Thyroid gland (tissue), 4 donors: ENCODE measurements around the gene CACHD1. TPM values are rescaled to one million over a fixed set of nuclear protein-coding genes. Genes with fewer than 3 reads are reported as not detected.

ENCODE experiments used
- DNase-seq, 2 donors: peaks; one replicate each; pipeline ENCODE4 v3.0.0-alpha.2; 2019
- H3K27ac ChIP-seq, 3 donors: fragments of 200-600 bp; sonication (generic); 1 replicate in 2 of 3; 2 replicates in 1 of 3; pipeline ENCODE4 v1.5.1; 2016 to 2019; ENCODE audit warnings: mild to moderate bottlenecking in 1 of 3, moderate library complexity in 1 of 3
- H3K27me3 ChIP-seq: fragments of 200-600 bp; sonication (generic); one replicate; pipeline ENCODE4 v1.5.1; 2019
- H3K36me3 ChIP-seq, 2 donors: fragments of 200-600 bp; sonication (generic); one replicate each; pipeline ENCODE4 v1.5.1; 2016 to 2019
- H3K4me1 ChIP-seq, 2 donors: fragments of 200-600 bp; sonication (generic); one replicate each; pipeline ENCODE4 v1.5.1; 2017 to 2019
- H3K4me3 ChIP-seq, 3 donors: fragments of 200-600 bp; sonication (generic); replicated peaks in 1 of 3; 1 replicate in 2 of 3; 2 replicates in 1 of 3; pipeline ENCODE4 v1.5.1; 2016; ENCODE audit warnings: mild to moderate bottlenecking in 1 of 3
- H3K9me3 ChIP-seq: fragments of 200-600 bp; sonication (generic); one replicate; pipeline ENCODE4 v1.5.1; 2017
- CTCF ChIP-seq, 6 experiments: fragments of 200-600 bp in 3 of 6; fragments of 450-650 bp in 3 of 6; sonication (generic) in 3 of 6; IDR thresholded peaks; one replicate each; pipeline ENCODE4 v1.5.1; 2016 to 2019; ENCODE audit warnings: antibody characterized with exemption in 6 of 6, mild to moderate bottlenecking in 2 of 6, inconsistent platforms in 1 of 6, moderate library complexity in 1 of 6
- POLR2A ChIP-seq, 2 donors: fragments of 450-650 bp; IDR thresholded peaks; one replicate each; pipeline ENCODE4 v1.6.1; 2017; ENCODE audit warnings: antibody characterized with exemption in 2 of 2, mild to moderate bottlenecking in 2 of 2, moderate library complexity in 1 of 2
- WGBS, 2 donors: methylation state at CpG; one replicate each; pipeline ENCODE4 v1.1.5; 2017; 5-methylcytosine and 5-hydroxymethylcytosine counted together
- intact Hi-C: fragments of 100-400 bp; cut with DNase I; formaldehyde crosslinking; loops from one replicate; pipeline ENCODE4 v1.15.1; 2023
- total RNA-seq, 4 donors: library from RNA; depleted of rRNA; stranded (reverse); fragments of >200 nt; gene quantifications; one replicate each; pipeline ENCODE4 v1.2.3, GENCODE V29; 2016

Gene CACHD1
- total RNA-seq, 4 donors from 2014 or later, result 12.9 to 25.1 (median 17.0) TPM

GRCh38 chr1:64631346-64632034, 161.6 kb downstream of the CACHD1 start:
- WGBS, 2 donors, result 73 to 87% methylated on average over 3 of the region's 3 CpGs
- intact Hi-C loops, result no loop called here
- no peaks in the 10 kb centered on the region for H3K27me3 ChIP-seq
- no peak for DNase-seq
- TF ChIP-seq CTCF (IDR thresholded peaks at IDR 0.05), result no peak
- no peak overlapping the region for H3K27ac ChIP-seq
- no peaks in the 10 kb centered on the region for H3K9me3 ChIP-seq
- no peak overlapping the region for H3K4me3 ChIP-seq
- H3K36me3 ChIP-seq, result no peaks in the 10 kb centered on the region
- no peaks in the 10 kb centered on the region for H3K4me1 ChIP-seq

GRCh38 chr1:64632936-64633335, 163.0 kb downstream of the CACHD1 start:
- intact Hi-C loops, result no loop called here
- H3K9me3 ChIP-seq, result no peaks in the 10 kb centered on the region
- WGBS, 2 donors, result 94 to 97% methylated on average over 6 of the region's 6 CpGs
- DNase-seq, result no peak
- H3K4me1 ChIP-seq, result peaks cover 7 to 10% of the 10 kb centered on the region in 2 donors
- TF ChIP-seq POLR2A (IDR thresholded peaks at IDR 0.05) (no peak), CTCF (IDR thresholded peaks at IDR 0.05) (no peak)
- H3K36me3 ChIP-seq, result no peaks in the 10 kb centered on the region
- no peak overlapping the region for H3K4me3 ChIP-seq
- no peak overlapping the region for H3K27ac ChIP-seq
- no peaks in the 10 kb centered on the region for H3K27me3 ChIP-seq

- TF ChIP-seq CTCF (IDR thresholded peaks at IDR 0.05) (no peak), POLR2A (IDR thresholded peaks at IDR 0.05) (no peak)
- H3K9me3 ChIP-seq, result no peaks in the 10 kb centered on the region
- H3K4me1 ChIP-seq, result peaks cover 0 to 3% of the 10 kb centered on the region in 2 donors
- 92 to 94% methylated on average over 3 of the region's 3 CpGs for WGBS, 2 donors
- DNase-seq, result no peak
- peaks cover 6 to 9% of the 10 kb centered on the region in 2 donors for H3K36me3 ChIP-seq
- intact Hi-C loops, result no loop called here
- H3K27me3 ChIP-seq, result no peaks in the 10 kb centered on the region
- H3K27ac ChIP-seq, result no peak overlapping the region
- no peak overlapping the region for H3K4me3 ChIP-seq
Measured at GRCh38 chr1:64645735-64646134, 175.8 kb downstream of the CACHD1 start.

DNA sequence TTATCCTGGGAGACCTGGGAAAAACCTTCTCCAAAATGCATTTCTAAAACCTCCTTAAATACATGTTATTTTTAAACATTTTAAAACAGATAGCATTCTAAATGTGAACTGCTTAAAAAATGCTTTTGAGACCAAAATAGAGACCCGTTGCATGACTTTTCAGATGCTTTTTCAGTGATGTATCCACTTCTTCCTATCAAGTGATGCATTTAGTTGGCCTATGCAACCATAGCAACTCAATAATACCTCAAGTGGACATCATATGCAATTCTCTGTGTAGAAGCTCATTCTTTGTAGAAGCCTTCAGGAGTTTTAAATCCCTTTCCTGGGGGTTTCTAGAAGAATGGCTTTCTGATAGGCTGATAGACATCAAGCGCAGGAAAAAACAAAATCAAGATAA, 180.5 kb downstream of the CACHD1 start:
- intact Hi-C loops, result loop anchor here (10.0 kb wide), 1 partner anchor 186 kb away; no protein-coding TSS in a partner anchor
- Histone ChIP-seq H3K9me3 (no peaks in the 10 kb centered on the region), H3K4me3 (no peak overlapping the region), H3K4me1 (no peaks in the 10 kb centered on the region), H3K36me3 (peaks cover 0 to 4% of the 10 kb centered on the region in 2 donors), H3K27me3 (no peaks in the 10 kb centered on the region), H3K27ac (no peak overlapping the region)
- no peak for DNase-seq
- WGBS, 2 donors, result 94 to 98% methylated on average over 2 of the region's 2 CpGs
- TF ChIP-seq POLR2A (IDR thresholded peaks at IDR 0.05), result no peak
- TF ChIP-seq CTCF (IDR thresholded peaks at IDR 0.05), result no peak

- Histone ChIP-seq H3K4me3 (no peak overlapping the region), H3K9me3 (no peaks in the 10 kb centered on the region), H3K4me1 (no peaks in the 10 kb centered on the region), H3K27ac (no peak overlapping the region), H3K27me3 (no peaks in the 10 kb centered on the region), H3K36me3 (peaks cover 0 to 4% of the 10 kb centered on the region in 2 donors)
- TF ChIP-seq CTCF (IDR thresholded peaks at IDR 0.05), result no peak
- no peak for TF ChIP-seq POLR2A (IDR thresholded peaks at IDR 0.05)
- intact Hi-C loops, result loop anchor here (10.0 kb wide), 1 partner anchor 187 kb away; no protein-coding TSS in a partner anchor
- WGBS, 2 donors, result 90 to 92% methylated on average over 4 of the region's 4 CpGs
- DNase-seq, result no peak
Measured at GRCh38 chr1:64651841-64652240, 181.9 kb downstream of the CACHD1 start.
